KMS-11 (cell line): ENCODE results near the gene GNG2.

Experiments
- H2AFZ ChIP-seq: fragments of 200-600 bp; sonication (generic); 2 replicates; pipeline ENCODE4 v1.6.1; 2016; ENCODE audit warnings: antibody characterized with exemption, mixed run types, low read depth
- H3K27ac ChIP-seq: fragments of 200-600 bp; sonication (generic); 2 replicates; pipeline ENCODE4 v1.6.1; 2016; ENCODE audit warnings: mild to moderate bottlenecking, mixed run types
- H3K27me3 ChIP-seq: fragments of 200-600 bp; sonication (generic); 2 replicates; pipeline ENCODE4 v1.6.1; 2017; ENCODE audit warnings: mild to moderate bottlenecking, low read depth, mixed run types, moderate library complexity; ENCODE audit not compliant: insufficient read depth
- H3K36me3 ChIP-seq: fragments of 200-600 bp; sonication (generic); 2 replicates; pipeline ENCODE4 v1.6.1; 2017; ENCODE audit warnings: mild to moderate bottlenecking, mixed run types; ENCODE audit not compliant: insufficient read depth
- H3K4me1 ChIP-seq: fragments of 200-600 bp; sonication (generic); 2 replicates; pipeline ENCODE4 v1.6.1; 2016; ENCODE audit warnings: mild to moderate bottlenecking, low read depth, mixed run types; ENCODE audit not compliant: poor library complexity, severe bottlenecking
- H3K4me2 ChIP-seq: fragments of 200-600 bp; sonication (generic); 2 replicates; pipeline ENCODE4 v1.7.0; 2016; ENCODE audit warnings: mild to moderate bottlenecking, mixed run types
- H3K4me3 ChIP-seq: fragments of 200-600 bp; sonication (generic); IDR thresholded peaks from 2 replicates; pipeline ENCODE4 v1.6.1; 2017; ENCODE audit warnings: low read depth, low read length, mixed read lengths; ENCODE audit not compliant: insufficient read depth
- H3K79me2 ChIP-seq: fragments of 200-600 bp; sonication (generic); 2 replicates; pipeline ENCODE4 v1.6.1; 2016; ENCODE audit warnings: low read depth, mixed run types; ENCODE audit not compliant: insufficient read depth
- H3K9ac ChIP-seq: fragments of 200-600 bp; sonication (generic); 2 replicates; pipeline ENCODE4 v1.6.1; 2016; ENCODE audit warnings: mild to moderate bottlenecking, mixed run types
- H4K20me1 ChIP-seq: fragments of 200-600 bp; sonication (generic); 2 replicates; pipeline ENCODE4 v1.6.1; 2016; ENCODE audit warnings: mild to moderate bottlenecking, mixed run types; ENCODE audit not compliant: insufficient read depth
- CTCF ChIP-seq: fragments of 200-600 bp; sonication (generic); conservative IDR thresholded peaks from 2 replicates; pipeline ENCODE4 v1.6.1; 2017; ENCODE audit warnings: low read depth, mild to moderate bottlenecking, antibody characterized with exemption, low read length, moderate library complexity, mixed read lengths

Gene GNG2

GRCh38 chr14:51824191-51824590, 36.2 kb upstream of the GNG2 start:
- Histone ChIP-seq H3K79me2 (no peaks in the 10 kb centered on the region), H3K4me2 (no peak overlapping the region), H3K9ac (no peak overlapping the region), H4K20me1 (no peaks in the 10 kb centered on the region), H3K27ac (no peak overlapping the region), H3K27me3 (no peaks in the 10 kb centered on the region), H3K4me1 (peaks cover 19% of the 10 kb centered on the region), H2AFZ (no peak overlapping the region), H3K4me3 (no peak overlapping the region), H3K36me3 (no peaks in the 10 kb centered on the region)
- no peak for TF ChIP-seq CTCF

GRCh38 chr14:51825926-51826325, 34.5 kb upstream of the GNG2 start:
- no peak overlapping the region for H2AFZ ChIP-seq
- no peak overlapping the region for H3K4me3 ChIP-seq
- no peak overlapping the region for H3K27ac ChIP-seq
- H3K27me3 ChIP-seq, result no peaks in the 10 kb centered on the region
- H3K79me2 ChIP-seq, result no peaks in the 10 kb centered on the region
- no peaks in the 10 kb centered on the region for H3K36me3 ChIP-seq
- H3K4me2 ChIP-seq, result no peak overlapping the region
- no peak for TF ChIP-seq CTCF
- H3K4me1 ChIP-seq, result peaks cover 19% of the 10 kb centered on the region
- H3K9ac ChIP-seq, result no peak overlapping the region
- H4K20me1 ChIP-seq, result no peaks in the 10 kb centered on the region

- H3K36me3 ChIP-seq, result no peaks in the 10 kb centered on the region
- no peaks in the 10 kb centered on the region for H3K79me2 ChIP-seq
- H3K4me3 ChIP-seq, result no peak overlapping the region
- no peak overlapping the region for H3K9ac ChIP-seq
- no peak overlapping the region for H2AFZ ChIP-seq
- peaks cover 13% of the 10 kb centered on the region for H3K4me1 ChIP-seq
- no peak for TF ChIP-seq CTCF
- H3K4me2 ChIP-seq, result no peak overlapping the region
- H3K27ac ChIP-seq, result no peak overlapping the region
- no peaks in the 10 kb centered on the region for H4K20me1 ChIP-seq
- no peaks in the 10 kb centered on the region for H3K27me3 ChIP-seq
Measured at GRCh38 chr14:51828017-51828797, 32.2 kb upstream of the GNG2 start.

- H2AFZ ChIP-seq, result no peak overlapping the region
- TF ChIP-seq CTCF, result no peak
- H3K4me2 ChIP-seq, result no peak overlapping the region
- no peaks in the 10 kb centered on the region for H3K27me3 ChIP-seq
- no peaks in the 10 kb centered on the region for H3K36me3 ChIP-seq
- no peaks in the 10 kb centered on the region for H3K79me2 ChIP-seq
- H4K20me1 ChIP-seq, result no peaks in the 10 kb centered on the region
- no peak overlapping the region for H3K4me3 ChIP-seq
- no peak overlapping the region for H3K9ac ChIP-seq
- no peaks in the 10 kb centered on the region for H3K4me1 ChIP-seq
- H3K27ac ChIP-seq, result no peak overlapping the region
Measured at GRCh38 chr14:51834240-51834639, 26.2 kb upstream of the GNG2 start.
